ENCODE measurements around the gene SCD5.

Gene SCD5

GRCh38 chr4:82790060-82790660 is 8.4 kb downstream of the SCD5 start:
- DNase-seq = no peak
- no peaks in the 10 kb centered on the region for H3K9me3 ChIP-seq
- H3K36me3 ChIP-seq = no peaks in the 10 kb centered on the region
- peaks cover 9% of the 10 kb centered on the region for H3K4me1 ChIP-seq
- no peak overlapping the region for H3K4me3 ChIP-seq (ENCODE audit: low read depth, low read length)
- H3K27me3 ChIP-seq = no peaks in the 10 kb centered on the region
- TF ChIP-seq CTCF (IDR thresholded peaks at IDR 0.05; ENCODE audit: low read depth, low read length) = no peak

- no peak for DNase-seq
- TF ChIP-seq CTCF (IDR thresholded peaks at IDR 0.05; ENCODE audit: low read depth, low read length) = no peak
- peaks cover 11% of the 10 kb centered on the region for H3K4me1 ChIP-seq
- no peak overlapping the region for H3K4me3 ChIP-seq (ENCODE audit: low read depth, low read length)
- no peaks in the 10 kb centered on the region for H3K9me3 ChIP-seq
- no peaks in the 10 kb centered on the region for H3K27me3 ChIP-seq
- H3K36me3 ChIP-seq = no peaks in the 10 kb centered on the region
These were observed 9.4 kb downstream of the SCD5 start for GRCh38 chr4:82789025-82789776.

GRCh38 chr4:82787342-82787741 is 11.3 kb downstream of the SCD5 start:
- Histone ChIP-seq H3K36me3 (no peaks in the 10 kb centered on the region), H3K4me1 (peaks cover 14% of the 10 kb centered on the region), H3K27me3 (no peaks in the 10 kb centered on the region), H3K4me3 (ENCODE audit: low read depth, low read length) (no peak overlapping the region), H3K9me3 (no peaks in the 10 kb centered on the region)
- TF ChIP-seq CTCF (IDR thresholded peaks at IDR 0.05; ENCODE audit: low read depth, low read length) = no peak
- no peak for DNase-seq

GRCh38 chr4:82786828-82787227 is 11.8 kb downstream of the SCD5 start:
- Histone ChIP-seq H3K4me1 (peaks cover 15% of the 10 kb centered on the region), H3K4me3 (ENCODE audit: low read depth, low read length) (no peak overlapping the region), H3K9me3 (no peaks in the 10 kb centered on the region), H3K36me3 (no peaks in the 10 kb centered on the region), H3K27me3 (no peaks in the 10 kb centered on the region)
- no peak for TF ChIP-seq CTCF (IDR thresholded peaks at IDR 0.05; ENCODE audit: low read depth, low read length)
- no peak for DNase-seq

GRCh38 chr4:82785611-82786400 is 12.8 kb downstream of the SCD5 start:
- no peaks in the 10 kb centered on the region for H3K36me3 ChIP-seq
- peaks cover 25% of the 10 kb centered on the region for H3K4me1 ChIP-seq
- no peaks in the 10 kb centered on the region for H3K27me3 ChIP-seq
- peak overlapping the region; percentile 51 for H3K4me3 ChIP-seq (ENCODE audit: low read depth, low read length)
- no peak for DNase-seq
- no peaks in the 10 kb centered on the region for H3K9me3 ChIP-seq
- no peak for TF ChIP-seq CTCF (IDR thresholded peaks at IDR 0.05; ENCODE audit: low read depth, low read length)
